Activated naive CD8-positive, alpha-beta T cell treated with anti-CD3 and anti-CD28 coated beads, Interleukin-2, amount 50 U/mL, for 24 hours (primary cell): ENCODE measurements around the gene OLFML2B.

Experiments
- ATAC-seq: fragments of 150-1000 bp; cut with Tn5 transposase; one replicate; pipeline ENCODE4 v1.10.0; 2021
- DNase-seq: peaks from one replicate; pipeline ENCODE4 v3.0.0; 2021
- H3K27ac Mint-ChIP-seq: one replicate; pipeline ENCODE4 v1.8.0; 2021; ENCODE audit warnings: mild to moderate bottlenecking, mixed read lengths
- H3K27me3 Mint-ChIP-seq: one replicate; pipeline ENCODE4 v1.8.0; 2021; ENCODE audit warnings: mixed read lengths
- H3K36me3 Mint-ChIP-seq: one replicate; pipeline ENCODE4 v1.8.0; 2021; ENCODE audit warnings: low read depth, mixed read lengths
- H3K4me1 Mint-ChIP-seq: one replicate; pipeline ENCODE4 v1.8.0; 2021; ENCODE audit warnings: mixed read lengths
- H3K4me3 Mint-ChIP-seq: one replicate; pipeline ENCODE4 v1.8.0; 2021; ENCODE audit warnings: mild to moderate bottlenecking, moderate library complexity, mixed read lengths
- H3K9me3 Mint-ChIP-seq: one replicate; pipeline ENCODE4 v1.8.0; 2021; ENCODE audit warnings: mixed read lengths

Gene OLFML2B

GRCh38 chr1:161962091-161962887 is 61.4 kb downstream of the OLFML2B start:
- peaks cover 48% of the 10 kb centered on the region for H3K36me3 Mint-ChIP-seq
- peak; percentile 99 for ATAC-seq

GRCh38 chr1:161958425-161958824 is 65.2 kb downstream of the OLFML2B start:
- H3K27me3 Mint-ChIP-seq: no peaks in the 10 kb centered on the region
- DNase-seq (no peak), ATAC-seq (no peak)
- no peak overlapping the region for H3K27ac Mint-ChIP-seq
- H3K4me3 Mint-ChIP-seq: no peak overlapping the region
- H3K36me3 Mint-ChIP-seq: peaks cover 49% of the 10 kb centered on the region
- peaks cover 63% of the 10 kb centered on the region for H3K4me1 Mint-ChIP-seq
- no peaks in the 10 kb centered on the region for H3K9me3 Mint-ChIP-seq

More at GRCh38 chr1:161962091-161962887, 61.4 kb downstream of the OLFML2B start:
- H3K4me3 Mint-ChIP-seq: peak overlapping the region; percentile 80
- DNase-seq: peak; percentile 28
- H3K9me3 Mint-ChIP-seq: no peaks in the 10 kb centered on the region
- H3K4me1 Mint-ChIP-seq: peaks cover 58% of the 10 kb centered on the region
- H3K27ac Mint-ChIP-seq: peak overlapping the region; percentile 96
- H3K27me3 Mint-ChIP-seq: no peaks in the 10 kb centered on the region

- H3K36me3 Mint-ChIP-seq: peaks cover 44% of the 10 kb centered on the region
- no peaks in the 10 kb centered on the region for H3K9me3 Mint-ChIP-seq
- DNase-seq (no peak), ATAC-seq (no peak)
- H3K4me3 Mint-ChIP-seq: no peak overlapping the region
- H3K4me1 Mint-ChIP-seq: peaks cover 55% of the 10 kb centered on the region
- H3K27me3 Mint-ChIP-seq: no peaks in the 10 kb centered on the region
- no peak overlapping the region for H3K27ac Mint-ChIP-seq
Measured at GRCh38 chr1:161956930-161957329, 66.7 kb downstream of the OLFML2B start.

GRCh38 chr1:161956097-161956496 is 67.6 kb downstream of the OLFML2B start:
- no peak overlapping the region for H3K4me3 Mint-ChIP-seq
- H3K27me3 Mint-ChIP-seq: no peaks in the 10 kb centered on the region
- no peak for DNase-seq
- H3K9me3 Mint-ChIP-seq: no peaks in the 10 kb centered on the region
- peaks cover 41% of the 10 kb centered on the region for H3K36me3 Mint-ChIP-seq
- ATAC-seq: no peak
- H3K4me1 Mint-ChIP-seq: peaks cover 47% of the 10 kb centered on the region
- no peak overlapping the region for H3K27ac Mint-ChIP-seq

GRCh38 chr1:161955606-161956005 is 68.1 kb downstream of the OLFML2B start:
- Mint-ChIP-seq H3K4me3 (no peak overlapping the region), H3K36me3 (peaks cover 37% of the 10 kb centered on the region), H3K9me3 (no peaks in the 10 kb centered on the region), H3K27me3 (no peaks in the 10 kb centered on the region), H3K27ac (no peak overlapping the region), H3K4me1 (peaks cover 42% of the 10 kb centered on the region)
- DNase-seq: no peak
- no peak for ATAC-seq

- Mint-ChIP-seq H3K4me1 (peaks cover 32% of the 10 kb centered on the region), H3K27ac (no peak overlapping the region), H3K27me3 (no peaks in the 10 kb centered on the region), H3K9me3 (no peaks in the 10 kb centered on the region), H3K36me3 (peaks cover 33% of the 10 kb centered on the region), H3K4me3 (no peak overlapping the region)
- DNase-seq (no peak), ATAC-seq (no peak)
Measured at GRCh38 chr1:161954466-161954865, 69.2 kb downstream of the OLFML2B start.

- Mint-ChIP-seq H3K36me3 (peaks cover 32% of the 10 kb centered on the region), H3K4me3 (no peak overlapping the region), H3K4me1 (peaks cover 30% of the 10 kb centered on the region), H3K27ac (no peak overlapping the region), H3K27me3 (no peaks in the 10 kb centered on the region), H3K9me3 (no peaks in the 10 kb centered on the region)
- DNase-seq: no peak
- ATAC-seq: no peak
Measured at GRCh38 chr1:161954050-161954449, 69.6 kb downstream of the OLFML2B start.

- no peak overlapping the region for H3K4me3 Mint-ChIP-seq
- ATAC-seq: no peak
- H3K9me3 Mint-ChIP-seq: no peaks in the 10 kb centered on the region
- no peak for DNase-seq
- peaks cover 26% of the 10 kb centered on the region for H3K36me3 Mint-ChIP-seq
- peaks cover 25% of the 10 kb centered on the region for H3K4me1 Mint-ChIP-seq
- H3K27ac Mint-ChIP-seq: no peak overlapping the region
- no peaks in the 10 kb centered on the region for H3K27me3 Mint-ChIP-seq
Measured at GRCh38 chr1:161953256-161953920, 70.3 kb downstream of the OLFML2B start.

GRCh38 chr1:161952607-161953172 is 71.0 kb downstream of the OLFML2B start:
- Mint-ChIP-seq H3K4me1 (peaks cover 21% of the 10 kb centered on the region), H3K27me3 (no peaks in the 10 kb centered on the region), H3K27ac (no peak overlapping the region), H3K4me3 (no peak overlapping the region), H3K9me3 (no peaks in the 10 kb centered on the region), H3K36me3 (peaks cover 28% of the 10 kb centered on the region)
- ATAC-seq (no peak), DNase-seq (no peak)

GRCh38 chr1:161951646-161952045 is 72.0 kb downstream of the OLFML2B start:
- H3K36me3 Mint-ChIP-seq: peaks cover 26% of the 10 kb centered on the region
- no peaks in the 10 kb centered on the region for H3K9me3 Mint-ChIP-seq
- H3K4me1 Mint-ChIP-seq: peaks cover 21% of the 10 kb centered on the region
- H3K27ac Mint-ChIP-seq: no peak overlapping the region
- no peak for DNase-seq
- no peaks in the 10 kb centered on the region for H3K27me3 Mint-ChIP-seq
- ATAC-seq: no peak
- no peak overlapping the region for H3K4me3 Mint-ChIP-seq

GRCh38 chr1:161950377-161950776 is 73.3 kb downstream of the OLFML2B start:
- Mint-ChIP-seq H3K4me3 (no peak overlapping the region), H3K36me3 (peaks cover 23% of the 10 kb centered on the region), H3K27ac (no peak overlapping the region), H3K4me1 (peaks cover 21% of the 10 kb centered on the region), H3K9me3 (no peaks in the 10 kb centered on the region), H3K27me3 (no peaks in the 10 kb centered on the region)
- DNase-seq (no peak), ATAC-seq (no peak)

- peaks cover 17% of the 10 kb centered on the region for H3K4me1 Mint-ChIP-seq
- H3K36me3 Mint-ChIP-seq: peaks cover 21% of the 10 kb centered on the region
- H3K4me3 Mint-ChIP-seq: no peak overlapping the region
- ATAC-seq: no peak
- no peaks in the 10 kb centered on the region for H3K27me3 Mint-ChIP-seq
- no peak overlapping the region for H3K27ac Mint-ChIP-seq
- H3K9me3 Mint-ChIP-seq: no peaks in the 10 kb centered on the region
- no peak for DNase-seq
Measured at GRCh38 chr1:161949548-161949947, 74.1 kb downstream of the OLFML2B start.

GRCh38 chr1:161948435-161948834 is 75.2 kb downstream of the OLFML2B start:
- no peak overlapping the region for H3K27ac Mint-ChIP-seq
- H3K36me3 Mint-ChIP-seq: peaks cover 24% of the 10 kb centered on the region
- no peak for ATAC-seq
- no peaks in the 10 kb centered on the region for H3K9me3 Mint-ChIP-seq
- no peaks in the 10 kb centered on the region for H3K27me3 Mint-ChIP-seq
- DNase-seq: no peak
- no peak overlapping the region for H3K4me3 Mint-ChIP-seq
- peaks cover 7% of the 10 kb centered on the region for H3K4me1 Mint-ChIP-seq

- Mint-ChIP-seq H3K36me3 (peaks cover 33% of the 10 kb centered on the region), H3K9me3 (no peaks in the 10 kb centered on the region), H3K4me1 (no peaks in the 10 kb centered on the region), H3K4me3 (no peak overlapping the region), H3K27ac (no peak overlapping the region), H3K27me3 (no peaks in the 10 kb centered on the region)
- ATAC-seq: no peak
- no peak for DNase-seq
Measured at GRCh38 chr1:161946071-161946987, 77.3 kb downstream of the OLFML2B start.
